Gastrocnemius medialis (tissue), 4 donors: ENCODE results near the gene CBX7. TPM values are rescaled to one million over a fixed set of nuclear protein-coding genes. Genes with fewer than 3 reads are reported as not detected.

ENCODE experiments used
- ATAC-seq, 2 donors: fragments of 150-250 bp; one replicate each; pipeline ENCODE4 v1.9.1; 2016
- DNase-seq, 2 donors: peaks; one replicate each; pipeline ENCODE4 v3.0.0-alpha.2; 2019
- H3K27ac ChIP-seq, 4 donors: fragments of 200-600 bp; sonication (generic); 1 replicate in 1 of 4; 2 replicates in 3 of 4; pipeline ENCODE4 v1.5.1; 2016 to 2018; ENCODE audit warnings: mild to moderate bottlenecking in 2 of 4, moderate library complexity in 1 of 4
- H3K27me3 ChIP-seq, 3 donors: fragments of 200-600 bp; sonication (generic) in 2 of 3; 1 replicate in 1 of 3; 2 replicates in 2 of 3; pipeline versions ENCODE4 v1.5.1 to v1.6.0; 2016 to 2019; ENCODE audit warnings: mild to moderate bottlenecking in 1 of 3, moderate library complexity in 1 of 3
- H3K36me3 ChIP-seq, 2 donors: fragments of 200-600 bp; sonication (generic) in 1 of 2; one replicate each; pipeline ENCODE4 v1.5.1; 2017 to 2018
- H3K4me1 ChIP-seq, 2 donors: fragments of 200-600 bp; sonication (generic) in 1 of 2; one replicate each; pipeline ENCODE4 v1.5.1; 2016 to 2017; ENCODE audit warnings: mild to moderate bottlenecking in 2 of 2
- H3K4me3 ChIP-seq, 4 donors: fragments of 200-600 bp; sonication (generic) in 3 of 4; 1 replicate in 1 of 4; 2 replicates in 3 of 4; pipeline ENCODE4 v1.5.1; 2016 to 2019; ENCODE audit warnings: mild to moderate bottlenecking in 2 of 4
- H3K9me3 ChIP-seq, 3 donors: fragments of 200-600 bp; sonication (generic) in 2 of 3; 1 replicate in 1 of 3; 2 replicates in 2 of 3; pipeline ENCODE4 v1.5.1; 2016 to 2019
- POLR2A ChIP-seq, 2 donors: fragments of 450-650 bp; IDR thresholded peaks; one replicate each; pipeline ENCODE4 v1.6.1; 2017; ENCODE audit warnings: antibody characterized with exemption in 2 of 2, mild to moderate bottlenecking in 2 of 2, moderate library complexity in 2 of 2
- in situ Hi-C, 4 donors: fragments of 200-750 bp; cut with MboI; loops; one replicate each; pipeline versions ENCODE4 v1.15.0 to v1.8.0; 2017; ENCODE audit warnings: low sequenced_read_pairs in 4 of 4
- intact Hi-C: fragments of 100-400 bp; cut with DNase I; formaldehyde crosslinking; loops from one replicate; pipeline ENCODE4 v1.15.1; 2023; ENCODE audit warnings: low total_unique reads
- total RNA-seq, 4 donors: library from RNA; depleted of rRNA; stranded (reverse); fragments of >200 nt; gene quantifications; one replicate each; pipeline versions ENCODE4 v1.1.0 to v1.2.3, GENCODE V29; 2016
- TF ChIP-seq, protein P1 (sequence below), 5 experiments: fragments of 450-650 bp in 3 of 5; fragments of 200-600 bp in 2 of 5; sonication (generic) in 2 of 5; IDR thresholded peaks in 4 of 5; conservative IDR thresholded peaks in 1 of 5; 1 replicate in 4 of 5; 2 replicates in 1 of 5; pipeline ENCODE4 v1.5.1; 2016 to 2019; ENCODE audit warnings: antibody characterized with exemption in 5 of 5, mild to moderate bottlenecking in 3 of 5, moderate library complexity in 3 of 5

CBX7 gene
- total RNA-seq, 4 donors from 2014 or later, result 52.4 to 78.1 (median 62.3) TPM

DNA sequence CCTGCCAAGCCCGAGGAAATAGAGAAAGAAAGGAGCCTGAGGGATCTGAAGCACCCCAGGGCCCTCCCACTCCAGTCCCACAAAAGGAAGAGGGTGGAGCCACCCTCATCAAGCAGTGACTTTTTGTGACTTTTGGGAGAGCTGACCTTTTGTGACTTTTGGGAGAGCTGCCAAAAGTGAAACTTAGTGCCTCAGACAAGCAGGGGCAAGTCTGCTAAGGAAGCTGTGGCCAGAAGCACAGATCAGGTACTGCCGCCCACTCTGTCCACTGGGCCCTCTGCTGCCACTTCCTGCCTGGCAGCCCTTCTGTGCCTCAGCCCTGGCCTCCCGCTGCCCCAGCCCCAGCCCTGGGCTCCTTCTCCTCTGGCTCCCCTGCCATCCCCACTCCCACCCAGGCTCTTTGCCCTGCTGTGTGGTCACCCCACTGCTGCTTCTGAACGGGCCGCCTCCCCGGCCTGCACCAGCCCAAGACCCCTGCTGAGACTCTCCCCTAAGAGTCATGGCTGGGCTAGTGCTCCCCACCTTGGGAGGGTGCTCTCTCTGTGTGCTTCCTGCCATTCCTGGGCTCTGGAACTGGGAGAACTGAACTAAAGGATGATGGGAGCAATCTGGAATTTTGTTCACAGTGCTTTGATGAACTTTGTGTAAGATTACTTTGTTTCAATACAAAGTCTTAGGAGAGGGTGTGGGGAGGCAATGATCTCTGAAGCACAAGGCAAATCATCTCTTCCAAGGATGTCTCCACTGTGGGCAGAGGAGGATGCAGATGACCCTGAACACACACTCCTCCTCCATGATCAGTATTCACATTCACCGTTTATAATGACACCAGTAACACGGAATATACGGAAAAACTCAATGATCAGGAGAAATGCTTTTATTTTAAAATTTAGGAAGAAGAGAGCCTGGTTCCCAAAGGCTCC is 55.1 kb downstream of the CBX7 start, which contains the start of gene APOBEC3H:
Gene APOBEC3H (plus strand): TSS at position 147 of the 923 bp plus-strand sequence. CDS start 3,035 bp downstream, outside the sequence.
- H3K9me3 ChIP-seq, result no peaks in the 10 kb centered on the region
- H3K4me3 ChIP-seq, result no peak within 1 kb of the TSS
- no peaks in the 10 kb centered on the region for H3K27me3 ChIP-seq
- no peak for TF ChIP-seq POLR2A (IDR thresholded peaks at IDR 0.05)
- TF ChIP-seq, protein P1, sequence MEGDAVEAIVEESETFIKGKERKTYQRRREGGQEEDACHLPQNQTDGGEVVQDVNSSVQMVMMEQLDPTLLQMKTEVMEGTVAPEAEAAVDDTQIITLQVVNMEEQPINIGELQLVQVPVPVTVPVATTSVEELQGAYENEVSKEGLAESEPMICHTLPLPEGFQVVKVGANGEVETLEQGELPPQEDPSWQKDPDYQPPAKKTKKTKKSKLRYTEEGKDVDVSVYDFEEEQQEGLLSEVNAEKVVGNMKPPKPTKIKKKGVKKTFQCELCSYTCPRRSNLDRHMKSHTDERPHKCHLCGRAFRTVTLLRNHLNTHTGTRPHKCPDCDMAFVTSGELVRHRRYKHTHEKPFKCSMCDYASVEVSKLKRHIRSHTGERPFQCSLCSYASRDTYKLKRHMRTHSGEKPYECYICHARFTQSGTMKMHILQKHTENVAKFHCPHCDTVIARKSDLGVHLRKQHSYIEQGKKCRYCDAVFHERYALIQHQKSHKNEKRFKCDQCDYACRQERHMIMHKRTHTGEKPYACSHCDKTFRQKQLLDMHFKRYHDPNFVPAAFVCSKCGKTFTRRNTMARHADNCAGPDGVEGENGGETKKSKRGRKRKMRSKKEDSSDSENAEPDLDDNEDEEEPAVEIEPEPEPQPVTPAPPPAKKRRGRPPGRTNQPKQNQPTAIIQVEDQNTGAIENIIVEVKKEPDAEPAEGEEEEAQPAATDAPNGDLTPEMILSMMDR (IDR thresholded peaks at IDR 0.05 in 4 of 5, conservative IDR thresholded peaks at IDR 0.05 in 1 of 5), result no peak
- H3K36me3 ChIP-seq, result no peaks in the 10 kb centered on the region
- DNase-seq (no peak), ATAC-seq (no peak)
- in situ Hi-C loops, result no loop called here
- H3K27ac ChIP-seq, result no peak within 1 kb of the TSS
- intact Hi-C loops, result no loop called here
- H3K4me1 ChIP-seq, result no peaks in the 10 kb centered on the region

DNA sequence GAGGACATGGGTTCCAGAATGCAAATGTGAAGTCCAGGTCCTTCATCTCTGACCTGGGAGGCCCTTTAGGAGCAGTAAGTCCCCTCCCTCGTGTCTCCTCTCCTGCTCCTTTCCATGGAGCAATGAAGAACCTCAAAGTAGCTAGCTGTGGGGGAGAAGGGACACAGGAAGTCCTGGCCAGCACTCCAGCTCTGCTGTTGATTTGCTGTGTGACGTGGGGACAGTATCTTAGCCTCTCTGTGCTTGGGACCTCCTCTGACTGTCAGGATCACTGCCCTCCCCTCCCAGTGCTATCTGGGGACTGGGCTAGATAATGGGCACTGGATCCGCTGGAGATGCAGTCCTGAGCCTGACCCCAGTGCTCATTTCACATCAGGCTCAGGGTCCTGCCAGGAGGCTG is 56.5 kb downstream of the CBX7 start:
- no peaks in the 10 kb centered on the region for H3K4me1 ChIP-seq
- no peak overlapping the region for H3K4me3 ChIP-seq
- ATAC-seq (no peak), DNase-seq (no peak)
- H3K36me3 ChIP-seq, result no peaks in the 10 kb centered on the region
- no peaks in the 10 kb centered on the region for H3K27me3 ChIP-seq
- intact Hi-C loops (no loop called here), in situ Hi-C loops (no loop called here)
- TF ChIP-seq, protein P1 (IDR thresholded peaks at IDR 0.05 in 4 of 5, conservative IDR thresholded peaks at IDR 0.05 in 1 of 5), result no peak
- no peak for TF ChIP-seq POLR2A (IDR thresholded peaks at IDR 0.05)
- H3K27ac ChIP-seq, result no peak overlapping the region
- H3K9me3 ChIP-seq, result no peaks in the 10 kb centered on the region

DNA sequence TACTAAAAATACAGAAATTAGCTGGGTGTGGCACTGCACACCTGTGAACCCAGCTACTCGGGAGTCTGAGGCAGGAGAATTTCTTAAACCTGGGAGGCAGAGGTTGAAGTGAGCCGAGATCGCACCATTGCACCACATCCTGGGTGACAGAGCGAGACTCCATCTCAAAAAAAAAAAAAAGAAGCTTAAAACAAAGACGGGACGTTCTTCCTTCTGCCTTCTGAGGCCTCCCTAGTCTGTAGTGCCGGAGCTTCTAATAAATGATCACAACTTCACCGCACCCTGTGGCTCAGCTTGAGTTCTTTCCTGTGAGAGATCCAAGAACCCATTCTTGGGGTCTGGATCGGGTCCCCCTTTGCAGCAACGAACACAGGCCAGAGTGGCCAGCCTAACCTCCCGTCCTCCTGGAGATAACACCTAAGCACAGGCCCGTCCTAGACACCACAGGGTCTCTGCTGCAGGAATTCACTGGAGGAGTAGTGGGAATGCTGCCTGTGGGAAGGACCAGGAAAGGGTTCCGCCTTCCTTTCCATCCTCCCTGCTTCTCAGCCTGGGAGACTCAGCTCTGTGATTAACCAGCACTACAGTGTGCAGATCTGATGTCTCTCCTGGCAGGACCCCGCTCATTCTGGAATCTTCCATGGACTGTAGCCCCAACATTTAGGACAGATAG is 57.6 kb downstream of the CBX7 start:
- intact Hi-C loops (no loop called here), in situ Hi-C loops (no loop called here)
- TF ChIP-seq, protein P1 (IDR thresholded peaks at IDR 0.05 in 4 of 5, conservative IDR thresholded peaks at IDR 0.05 in 1 of 5), result no peak
- no peak for TF ChIP-seq POLR2A (IDR thresholded peaks at IDR 0.05)
- Histone ChIP-seq H3K36me3 (no peaks in the 10 kb centered on the region), H3K4me3 (no peak overlapping the region), H3K9me3 (no peaks in the 10 kb centered on the region), H3K4me1 (no peaks in the 10 kb centered on the region), H3K27me3 (no peaks in the 10 kb centered on the region), H3K27ac (no peak overlapping the region)
- ATAC-seq, result no peak
- DNase-seq, result no peak

DNA sequence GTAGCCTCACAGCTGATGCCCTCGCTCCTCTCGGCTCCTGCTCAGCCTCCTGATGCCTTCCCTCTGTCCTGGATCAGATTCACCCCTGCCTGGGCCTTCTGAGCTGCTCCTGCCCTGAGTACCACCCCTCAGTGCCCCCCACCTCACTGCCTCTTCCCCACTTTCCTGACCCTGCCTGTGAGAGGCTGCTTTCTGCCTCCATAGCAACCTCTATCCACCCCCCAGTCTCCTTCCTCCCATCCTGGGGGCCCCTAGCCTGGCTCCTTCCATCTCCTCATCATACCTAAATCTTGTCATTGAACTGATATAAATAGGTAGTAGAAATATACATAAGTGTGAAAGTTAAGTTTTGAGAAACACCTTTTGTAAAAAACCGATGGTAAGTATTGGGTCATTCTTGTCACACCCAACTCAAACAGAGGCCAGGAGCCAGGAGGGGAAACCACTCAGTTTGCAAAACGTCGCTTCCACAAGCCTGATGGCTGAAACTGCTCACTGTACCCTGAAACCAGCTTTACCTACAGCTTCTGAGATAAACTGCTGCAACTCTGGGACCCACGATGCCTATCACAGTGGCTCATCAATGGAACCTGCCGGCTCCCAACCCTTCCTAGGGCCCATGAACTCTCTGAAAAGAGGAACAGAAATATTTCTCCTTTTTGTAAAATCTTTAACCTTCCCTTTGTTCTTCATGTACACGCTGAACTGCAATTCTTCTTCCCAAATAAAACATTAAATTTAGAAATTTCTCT is 60.2 kb downstream of the CBX7 start:
- DNase-seq (no peak), ATAC-seq (no peak)
- no peaks in the 10 kb centered on the region for H3K9me3 ChIP-seq
- H3K4me1 ChIP-seq, result no peaks in the 10 kb centered on the region
- H3K27ac ChIP-seq, result no peak overlapping the region
- H3K36me3 ChIP-seq, result no peaks in the 10 kb centered on the region
- no peak for TF ChIP-seq POLR2A (IDR thresholded peaks at IDR 0.05)
- TF ChIP-seq, protein P1 (IDR thresholded peaks at IDR 0.05 in 4 of 5, conservative IDR thresholded peaks at IDR 0.05 in 1 of 5), result no peak
- no peak overlapping the region for H3K4me3 ChIP-seq
- H3K27me3 ChIP-seq, result no peaks in the 10 kb centered on the region
- intact Hi-C loops, result no loop called here
- in situ Hi-C loops, result no loop called here
